Anterior cingulate cortex (tissue), 58 donors: ENCODE measurements around the gene RABGGTB.
"Not testable (repeated sequence)": the region's sequence is repeated elsewhere in the genome, so short reads cannot be mapped to it uniquely, and the experiment has no call there.

Source experiments
- DNase-seq, 58 donors: peaks; one replicate each; lab custom pipeline; 2025; lab: John Stamatoyannopoulos, UW

RABGGTB gene

GRCh38 chr1:75794382-75794781 is 8.3 kb downstream of the RABGGTB start:
- DNase-seq, result no peak

- DNase-seq, result no peak
Measured at GRCh38 chr1:75795703-75796193, 9.7 kb downstream of the RABGGTB start.

GRCh38 chr1:75796376-75797272 is 10.6 kb downstream of the RABGGTB start, which contains the start of gene MSH4:
Gene MSH4 (plus strand): TSS chr1:75796882. CDS start chr1:75796986, 104 bp downstream.
- DNase-seq, result peak in 2 of 58 donors; percentile 1 to 29

- no peak for DNase-seq
Measured at GRCh38 chr1:75797273-75797588, 11.2 kb downstream of the RABGGTB start.

- no peak for DNase-seq
Measured at GRCh38 chr1:75797606-75798216, 11.7 kb downstream of the RABGGTB start.

- DNase-seq, result not testable (repeated sequence)
Measured at GRCh38 chr1:75801480-75801879, 15.4 kb downstream of the RABGGTB start.

- no peak for DNase-seq
Measured at GRCh38 chr1:75808921-75809320, 22.9 kb downstream of the RABGGTB start.

GRCh38 chr1:75810113-75810512 is 24.1 kb downstream of the RABGGTB start:
- DNase-seq, result not testable (repeated sequence)

GRCh38 chr1:75811211-75811981 is 25.3 kb downstream of the RABGGTB start:
- no peak for DNase-seq

GRCh38 chr1:75812065-75812464 is 26.0 kb downstream of the RABGGTB start:
- no peak for DNase-seq

- not testable (repeated sequence) for DNase-seq
Measured at GRCh38 chr1:75823596-75823995, 37.5 kb downstream of the RABGGTB start.

- DNase-seq, result no peak
Measured at GRCh38 chr1:75836528-75837100, 50.6 kb downstream of the RABGGTB start.

GRCh38 chr1:75838079-75838478 is 52.0 kb downstream of the RABGGTB start:
- no peak for DNase-seq

- DNase-seq, result no peak
Measured at GRCh38 chr1:75841421-75841820, 55.4 kb downstream of the RABGGTB start.
